Left ventricle myocardium inferior (tissue), 1 donor: Measurements from ENCODE around the gene SPATC1L. TPM values are rescaled to one million over a fixed set of nuclear protein-coding genes. Genes with fewer than 3 reads are reported as not detected.
A peak's percentile ranks its signal among the peaks of the same experiment; 100 is the strongest.
"Not testable (repeated sequence)": the region's sequence is repeated elsewhere in the genome, so short reads cannot be mapped to it uniquely, and the experiment has no call there.

Experiments
- DNase-seq: peaks from one replicate; pipeline ENCODE4 v3.0.0-alpha.2; 2020
- H3K27ac ChIP-seq: fragments of 200-600 bp; replicated peaks from 2 replicates; pipeline ENCODE4 v1.8.0; 2021
- H3K27me3 ChIP-seq: fragments of 200-600 bp; 2 replicates; pipeline ENCODE4 v1.8.0; 2021; ENCODE audit warnings: low read depth
- H3K36me3 ChIP-seq: fragments of 200-600 bp; 2 replicates; pipeline ENCODE4 v1.8.0; 2021
- H3K4me1 ChIP-seq: fragments of 200-600 bp; 2 replicates; pipeline ENCODE4 v1.8.0; 2021
- H3K4me3 ChIP-seq: fragments of 200-600 bp; 2 replicates; pipeline ENCODE4 v1.8.0; 2021; ENCODE audit warnings: mild to moderate bottlenecking, moderate library complexity
- H3K9me3 ChIP-seq: fragments of 200-600 bp; replicated peaks from 2 replicates; pipeline ENCODE4 v1.8.0; 2021
- intact Hi-C: fragments of 100-400 bp; cut with micrococcal nuclease; formaldehyde crosslinking; loops from one replicate; pipeline ENCODE4 v1.11.0; 2022
- total RNA-seq: library from RNA; stranded (reverse); fragmentation: NEBNext Ultra II Directional; extraction: Animal tissue kit (Norgen Biotek cat#: 25700); gene quantifications from one replicate; pipeline ENCODE4 v1.2.1, GENCODE V29; 2021
- TF ChIP-seq, protein P1 (sequence below): fragments of 200-600 bp; IDR thresholded peaks from 2 replicates; pipeline ENCODE4 v1.8.0; 2021; ENCODE audit warnings: antibody characterized with exemption, mild to moderate bottlenecking, borderline replicate concordance
- donor health status: DM: no; HTN: yes; CAD: no; lungs with severe emphysema.

Gene SPATC1L
- total RNA-seq, 1 donor from 2014 or later = 7.0 TPM

DNA sequence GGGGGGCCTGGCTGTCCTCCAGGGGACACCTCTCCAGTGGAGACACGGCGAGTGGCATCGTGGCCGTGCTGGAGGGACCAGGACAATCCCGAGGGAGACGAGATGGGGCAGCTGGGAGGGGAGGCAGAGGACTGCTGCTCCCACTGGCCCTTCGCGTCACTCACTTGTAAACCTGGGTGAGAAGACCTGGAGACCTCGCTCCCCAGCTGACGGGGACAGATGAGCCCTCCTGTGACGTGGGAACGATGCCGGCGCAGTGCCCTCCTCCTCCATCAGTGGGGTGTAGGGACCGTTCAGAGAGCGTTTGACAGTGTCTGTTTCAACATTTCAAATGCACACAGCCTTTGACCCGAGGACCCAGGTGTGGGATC, 4.6 kb downstream of the SPATC1L start:
- Histone ChIP-seq H3K4me1 (peaks cover 15% of the 10 kb centered on the region), H3K36me3 (no peaks in the 10 kb centered on the region), H3K4me3 (no peak overlapping the region), H3K27me3 (no peaks in the 10 kb centered on the region), H3K9me3 (peaks cover 12% of the 10 kb centered on the region), H3K27ac (no peak overlapping the region)
- TF ChIP-seq, protein P1, sequence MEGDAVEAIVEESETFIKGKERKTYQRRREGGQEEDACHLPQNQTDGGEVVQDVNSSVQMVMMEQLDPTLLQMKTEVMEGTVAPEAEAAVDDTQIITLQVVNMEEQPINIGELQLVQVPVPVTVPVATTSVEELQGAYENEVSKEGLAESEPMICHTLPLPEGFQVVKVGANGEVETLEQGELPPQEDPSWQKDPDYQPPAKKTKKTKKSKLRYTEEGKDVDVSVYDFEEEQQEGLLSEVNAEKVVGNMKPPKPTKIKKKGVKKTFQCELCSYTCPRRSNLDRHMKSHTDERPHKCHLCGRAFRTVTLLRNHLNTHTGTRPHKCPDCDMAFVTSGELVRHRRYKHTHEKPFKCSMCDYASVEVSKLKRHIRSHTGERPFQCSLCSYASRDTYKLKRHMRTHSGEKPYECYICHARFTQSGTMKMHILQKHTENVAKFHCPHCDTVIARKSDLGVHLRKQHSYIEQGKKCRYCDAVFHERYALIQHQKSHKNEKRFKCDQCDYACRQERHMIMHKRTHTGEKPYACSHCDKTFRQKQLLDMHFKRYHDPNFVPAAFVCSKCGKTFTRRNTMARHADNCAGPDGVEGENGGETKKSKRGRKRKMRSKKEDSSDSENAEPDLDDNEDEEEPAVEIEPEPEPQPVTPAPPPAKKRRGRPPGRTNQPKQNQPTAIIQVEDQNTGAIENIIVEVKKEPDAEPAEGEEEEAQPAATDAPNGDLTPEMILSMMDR = no peak
- DNase-seq = no peak
- intact Hi-C loops = no loop called here

DNA sequence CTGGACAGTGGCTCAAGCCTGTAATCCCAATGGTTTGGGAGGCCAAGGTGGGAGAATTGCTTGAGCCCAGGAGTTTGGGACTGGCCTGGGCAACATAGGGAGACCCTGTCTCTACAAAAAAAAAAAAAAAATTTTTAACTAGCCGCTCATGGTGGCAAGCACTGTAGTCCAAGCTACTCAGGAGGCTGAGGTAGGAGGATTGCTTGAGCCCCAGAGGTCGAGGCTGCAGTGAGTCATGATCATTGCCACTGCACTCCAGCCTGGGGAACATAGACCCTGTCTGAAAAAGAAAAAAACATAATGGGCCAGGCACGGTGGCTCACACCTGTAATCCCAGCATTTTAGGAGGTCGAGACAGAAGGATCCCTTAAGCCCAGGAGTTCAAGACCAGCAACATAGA, 5.3 kb downstream of the SPATC1L start:
- peaks cover 19% of the 10 kb centered on the region for H3K9me3 ChIP-seq
- TF ChIP-seq, protein P1 = no peak
- H3K4me1 ChIP-seq = peaks cover 11% of the 10 kb centered on the region
- no peak for DNase-seq
- H3K27me3 ChIP-seq = no peaks in the 10 kb centered on the region
- peak overlapping the region; percentile 38 for H3K27ac ChIP-seq
- no peak overlapping the region for H3K4me3 ChIP-seq
- H3K36me3 ChIP-seq = no peaks in the 10 kb centered on the region
- intact Hi-C loops = no loop called here

DNA sequence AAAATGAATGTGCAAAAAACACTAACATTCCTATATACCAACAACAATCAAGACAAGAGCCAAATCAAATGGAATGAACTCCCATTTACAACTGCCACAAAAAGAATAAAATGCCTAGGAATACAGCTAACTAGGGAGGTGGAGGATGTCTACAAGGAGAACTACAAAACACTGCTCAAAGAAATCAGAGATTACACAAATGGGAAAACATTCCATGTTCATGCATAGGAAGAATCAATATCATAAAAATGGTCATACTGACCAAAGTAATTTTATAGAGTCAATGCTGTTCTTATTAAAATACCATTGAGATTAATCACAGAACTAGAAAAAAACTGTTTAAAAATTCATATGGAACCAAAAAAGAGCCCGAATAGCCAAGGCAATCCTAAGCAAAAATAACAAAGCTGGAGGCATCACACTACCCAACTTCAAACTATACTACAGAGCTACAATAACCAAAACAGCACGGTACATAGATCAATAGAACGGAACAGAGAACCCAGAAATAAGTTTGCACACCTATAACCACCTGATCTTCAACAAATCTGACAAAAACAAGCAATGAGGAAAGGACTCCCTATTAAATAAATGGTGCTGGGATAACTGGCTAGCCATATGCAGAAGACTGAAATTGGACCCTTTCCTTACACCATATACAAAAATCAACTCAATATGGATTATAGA, 7.7 kb downstream of the SPATC1L start:
- H3K27me3 ChIP-seq, DNase-seq, H3K27ac ChIP-seq, H3K4me1 ChIP-seq, H3K4me3 ChIP-seq, intact Hi-C loops, H3K36me3 ChIP-seq: not testable (repeated sequence)
- peaks cover 22% of the 10 kb centered on the region for H3K9me3 ChIP-seq

DNA sequence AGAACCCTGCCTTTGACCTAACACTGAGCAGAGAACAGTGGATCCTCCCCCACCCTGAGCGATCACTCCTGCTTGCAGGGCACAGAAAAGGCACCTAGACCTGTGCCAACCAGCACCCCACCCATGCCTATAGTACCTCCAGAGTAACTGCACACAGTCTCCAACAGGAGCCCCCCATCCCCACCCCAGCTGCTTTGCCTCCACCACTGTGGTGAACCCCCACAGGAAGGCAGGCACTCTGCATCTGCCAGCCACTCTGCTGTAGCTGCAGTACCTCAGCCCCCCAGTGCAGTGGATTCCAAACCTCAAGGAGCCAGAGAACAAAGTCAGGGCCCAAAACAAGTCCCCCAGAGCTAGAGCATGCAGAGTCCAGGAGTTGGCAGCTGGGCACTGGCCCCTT, 10.7 kb downstream of the SPATC1L start:
- Histone ChIP-seq H3K9me3 (peaks cover 22% of the 10 kb centered on the region), H3K27me3 (no peaks in the 10 kb centered on the region), H3K27ac (no peak overlapping the region), H3K4me3 (no peak overlapping the region), H3K36me3 (no peaks in the 10 kb centered on the region), H3K4me1 (no peaks in the 10 kb centered on the region)
- DNase-seq = no peak
- intact Hi-C loops = no loop called here
- TF ChIP-seq, protein P1 = no peak

DNA sequence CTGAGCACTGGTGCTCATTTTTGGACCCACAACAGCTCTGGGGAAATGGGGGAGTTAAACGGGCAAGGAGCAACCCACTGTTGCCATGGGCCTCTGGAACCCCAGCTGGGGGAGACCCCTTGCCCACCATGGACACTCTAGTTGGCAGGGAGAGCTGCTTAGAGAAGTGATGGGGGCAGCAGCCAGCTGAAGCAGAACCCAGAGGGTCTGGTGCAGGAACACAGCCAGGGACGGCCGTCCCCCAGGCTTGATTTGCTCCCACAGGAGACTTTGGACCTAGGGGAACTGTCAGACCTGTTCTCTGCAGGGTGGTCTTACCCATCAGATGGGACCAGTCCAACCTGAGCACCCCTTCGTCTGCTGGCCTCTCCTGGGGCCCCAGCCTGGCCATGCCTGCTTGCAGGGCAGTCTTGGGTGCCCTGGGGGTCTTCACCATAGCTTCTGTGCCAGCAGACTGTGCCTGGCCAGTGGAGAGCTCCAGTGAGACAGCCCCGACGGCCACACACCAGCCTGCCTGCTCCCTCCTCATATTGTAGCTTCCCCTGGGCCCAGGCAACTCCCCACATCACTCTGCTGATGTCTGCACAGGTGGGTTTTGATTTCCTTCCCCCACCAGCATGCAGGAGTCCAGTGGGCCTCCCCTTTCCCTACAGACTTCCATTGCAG, 11.3 kb downstream of the SPATC1L start:
- H3K9me3 ChIP-seq = peaks cover 22% of the 10 kb centered on the region
- H3K4me3 ChIP-seq = no peak overlapping the region
- H3K27ac ChIP-seq = no peak overlapping the region
- no peaks in the 10 kb centered on the region for H3K27me3 ChIP-seq
- TF ChIP-seq, protein P1 = no peak
- H3K36me3 ChIP-seq = no peaks in the 10 kb centered on the region
- no peak for DNase-seq
- intact Hi-C loops = no loop called here
- no peaks in the 10 kb centered on the region for H3K4me1 ChIP-seq
